Parathyroid adenoma (tissue), 2 donors: ENCODE results near the gene FN3KRP.

Source experiments
- H2AFZ ChIP-seq: fragments of 300-600 bp; sonication (generic); one replicate; pipeline ENCODE4 v1.7.0; 2017; ENCODE audit warnings: antibody characterized with exemption, mild to moderate bottlenecking
- H3K27ac ChIP-seq: fragments of 300-600 bp; sonication (generic); one replicate; pipeline ENCODE4 v1.7.0; 2017
- H3K27me3 ChIP-seq: fragments of 300-600 bp; sonication (generic); one replicate; pipeline ENCODE4 v1.7.0; 2017; ENCODE audit warnings: low read length; ENCODE audit not compliant: control insufficient read depth, insufficient read depth
- H3K36me3 ChIP-seq: fragments of 300-600 bp; sonication (generic); one replicate; pipeline ENCODE4 v1.7.0; 2017; ENCODE audit warnings: low read length; ENCODE audit not compliant: control insufficient read depth, insufficient read depth
- H3K4me1 ChIP-seq: fragments of 300-600 bp; sonication (generic); one replicate; pipeline ENCODE4 v1.7.0; 2017; ENCODE audit warnings: control low read depth
- H3K4me2 ChIP-seq: fragments of 300-600 bp; sonication (generic); one replicate; pipeline ENCODE4 v1.7.0; 2017; ENCODE audit warnings: low read length
- H3K4me3 ChIP-seq: fragments of 300-600 bp; sonication (generic); one replicate; pipeline ENCODE4 v1.7.0; 2017; ENCODE audit warnings: low read depth, low read length
- H3K79me2 ChIP-seq: fragments of 300-600 bp; sonication (generic); one replicate; pipeline ENCODE4 v1.7.0; 2017; ENCODE audit warnings: control low read depth
- H3K9ac ChIP-seq: fragments of 300-600 bp; sonication (generic); one replicate; pipeline ENCODE4 v1.7.0; 2017; ENCODE audit warnings: mild to moderate bottlenecking
- H3K9me3 ChIP-seq: fragments of 300-600 bp; sonication (generic); one replicate; pipeline ENCODE4 v1.7.0; 2017; ENCODE audit warnings: low read length; ENCODE audit not compliant: control insufficient read depth
- TF ChIP-seq, protein P1 (sequence below): fragments of 300-600 bp; sonication (generic); IDR thresholded peaks from one replicate; pipeline ENCODE4 v1.7.0; 2017; ENCODE audit warnings: antibody characterized with exemption, mild to moderate bottlenecking
- donor health status: primary hyperparathyroidism.

Gene FN3KRP

DNA sequence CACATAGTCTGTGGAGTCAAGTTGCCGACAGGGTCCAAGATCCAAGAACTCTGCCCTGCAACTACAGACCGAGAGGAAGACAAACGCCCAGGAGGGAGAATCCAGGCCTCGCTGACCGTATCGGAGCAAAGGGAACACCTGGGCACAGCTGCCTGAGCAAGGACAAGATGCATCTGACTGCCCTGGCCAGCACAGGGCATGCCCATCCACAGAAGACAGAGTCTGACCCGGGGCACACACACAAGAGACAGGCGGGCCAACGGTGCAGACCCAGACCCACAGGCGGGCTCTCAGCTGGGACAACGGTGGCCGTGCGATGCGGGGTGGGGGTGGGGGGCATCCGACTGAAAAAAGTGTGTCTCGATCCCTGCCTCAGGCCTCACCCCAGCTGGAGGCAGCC, 24.2 kb upstream of the FN3KRP start:
- H3K4me3 ChIP-seq: no peak overlapping the region
- no peak overlapping the region for H2AFZ ChIP-seq
- TF ChIP-seq, protein P1, sequence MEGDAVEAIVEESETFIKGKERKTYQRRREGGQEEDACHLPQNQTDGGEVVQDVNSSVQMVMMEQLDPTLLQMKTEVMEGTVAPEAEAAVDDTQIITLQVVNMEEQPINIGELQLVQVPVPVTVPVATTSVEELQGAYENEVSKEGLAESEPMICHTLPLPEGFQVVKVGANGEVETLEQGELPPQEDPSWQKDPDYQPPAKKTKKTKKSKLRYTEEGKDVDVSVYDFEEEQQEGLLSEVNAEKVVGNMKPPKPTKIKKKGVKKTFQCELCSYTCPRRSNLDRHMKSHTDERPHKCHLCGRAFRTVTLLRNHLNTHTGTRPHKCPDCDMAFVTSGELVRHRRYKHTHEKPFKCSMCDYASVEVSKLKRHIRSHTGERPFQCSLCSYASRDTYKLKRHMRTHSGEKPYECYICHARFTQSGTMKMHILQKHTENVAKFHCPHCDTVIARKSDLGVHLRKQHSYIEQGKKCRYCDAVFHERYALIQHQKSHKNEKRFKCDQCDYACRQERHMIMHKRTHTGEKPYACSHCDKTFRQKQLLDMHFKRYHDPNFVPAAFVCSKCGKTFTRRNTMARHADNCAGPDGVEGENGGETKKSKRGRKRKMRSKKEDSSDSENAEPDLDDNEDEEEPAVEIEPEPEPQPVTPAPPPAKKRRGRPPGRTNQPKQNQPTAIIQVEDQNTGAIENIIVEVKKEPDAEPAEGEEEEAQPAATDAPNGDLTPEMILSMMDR: no peak
- peaks cover 21% of the 10 kb centered on the region for H3K79me2 ChIP-seq
- no peak overlapping the region for H3K27ac ChIP-seq
- H3K27me3 ChIP-seq: no peaks in the 10 kb centered on the region
- no peak overlapping the region for H3K4me2 ChIP-seq
- no peaks in the 10 kb centered on the region for H3K36me3 ChIP-seq
- no peaks in the 10 kb centered on the region for H3K9me3 ChIP-seq
- no peaks in the 10 kb centered on the region for H3K4me1 ChIP-seq
- H3K9ac ChIP-seq: no peak overlapping the region

DNA sequence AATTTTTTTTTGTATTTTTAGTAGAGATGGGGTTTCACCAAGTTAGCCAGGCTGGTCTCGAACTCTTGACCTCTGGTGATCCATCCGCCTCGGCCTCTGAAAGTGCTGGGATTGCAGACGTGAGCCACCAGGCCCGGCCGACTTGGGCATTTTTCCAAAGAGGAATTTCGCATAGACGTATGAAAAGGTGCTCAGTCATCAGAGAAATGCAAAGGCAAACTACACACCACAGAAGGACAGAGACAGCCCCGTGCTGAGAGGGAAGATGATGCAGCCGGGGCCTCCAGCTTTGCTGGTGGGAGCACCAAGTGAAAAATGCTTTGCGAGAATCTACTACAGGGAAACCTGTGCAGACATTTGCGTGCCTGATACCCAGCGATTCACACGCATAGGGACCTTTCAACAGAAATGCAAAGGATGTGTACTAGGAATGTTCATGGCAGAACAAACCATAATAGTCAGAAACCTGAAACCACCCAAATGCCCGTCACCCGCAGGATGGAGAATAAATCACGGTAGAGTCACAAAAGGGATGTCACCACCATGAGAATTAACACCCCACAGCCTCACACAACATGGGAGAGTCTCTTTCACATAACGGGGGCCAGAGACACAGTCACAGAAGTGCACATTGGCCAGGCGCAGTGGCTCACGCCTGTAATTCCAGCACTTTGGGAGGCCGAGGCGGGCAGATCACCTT, 23.2 kb upstream of the FN3KRP start:
- H3K27ac ChIP-seq: no peak overlapping the region
- no peaks in the 10 kb centered on the region for H3K36me3 ChIP-seq
- H3K4me2 ChIP-seq: no peak overlapping the region
- H3K9me3 ChIP-seq: no peaks in the 10 kb centered on the region
- no peaks in the 10 kb centered on the region for H3K4me1 ChIP-seq
- TF ChIP-seq, protein P1: no peak
- H3K9ac ChIP-seq: no peak overlapping the region
- no peaks in the 10 kb centered on the region for H3K27me3 ChIP-seq
- peaks cover 23% of the 10 kb centered on the region for H3K79me2 ChIP-seq
- H2AFZ ChIP-seq: no peak overlapping the region
- no peak overlapping the region for H3K4me3 ChIP-seq

DNA sequence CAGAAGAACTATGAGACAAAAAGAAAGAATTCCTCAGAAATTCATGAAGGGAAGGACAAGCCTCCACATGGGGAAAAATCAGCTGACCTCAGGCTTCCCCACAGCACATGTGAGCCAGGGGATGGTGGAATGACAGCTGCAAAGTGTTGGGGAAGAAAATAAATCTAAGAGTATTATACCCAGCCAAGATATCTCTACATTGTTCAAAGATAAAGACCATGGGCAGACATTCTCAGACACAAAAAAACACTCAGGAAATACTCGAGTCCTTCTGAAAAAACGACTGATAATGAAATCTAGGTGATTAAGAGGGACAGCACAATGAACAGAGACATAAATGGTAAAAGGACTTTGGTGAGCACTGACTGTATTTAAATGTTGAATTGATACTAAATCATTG, 21.9 kb upstream of the FN3KRP start:
- no peak overlapping the region for H3K9ac ChIP-seq
- H3K27me3 ChIP-seq: no peaks in the 10 kb centered on the region
- no peak overlapping the region for H2AFZ ChIP-seq
- no peaks in the 10 kb centered on the region for H3K9me3 ChIP-seq
- no peaks in the 10 kb centered on the region for H3K4me1 ChIP-seq
- TF ChIP-seq, protein P1: no peak
- no peak overlapping the region for H3K4me3 ChIP-seq
- H3K4me2 ChIP-seq: no peak overlapping the region
- peaks cover 21% of the 10 kb centered on the region for H3K79me2 ChIP-seq
- no peak overlapping the region for H3K27ac ChIP-seq
- H3K36me3 ChIP-seq: no peaks in the 10 kb centered on the region

DNA sequence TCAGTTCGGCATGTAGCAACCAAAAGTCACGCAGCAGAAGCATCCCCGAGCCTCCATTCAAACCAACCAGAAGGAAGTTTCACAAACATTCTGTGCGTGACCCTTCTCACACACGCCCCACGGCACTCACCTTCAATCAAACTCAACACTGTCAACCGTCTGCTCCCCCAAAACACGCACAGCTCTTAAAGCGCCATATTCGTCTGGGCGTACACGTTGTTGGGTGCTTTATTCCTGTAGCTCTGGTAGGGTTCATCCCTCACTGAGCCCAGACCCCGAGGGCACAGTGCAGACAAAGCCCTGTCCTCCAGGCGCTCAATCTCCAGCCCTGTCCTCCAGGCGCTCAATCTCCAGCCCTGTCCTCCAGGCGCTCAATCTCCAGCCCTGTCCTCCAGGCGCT, 20.2 kb upstream of the FN3KRP start:
- Histone ChIP-seq H3K36me3 (no peaks in the 10 kb centered on the region), H3K4me1 (no peaks in the 10 kb centered on the region), H3K27ac (no peak overlapping the region)

More for the DNA sequence above, 20.2 kb upstream of the FN3KRP start:
- Histone ChIP-seq H3K79me2 (peaks cover 18% of the 10 kb centered on the region), H3K27me3 (no peaks in the 10 kb centered on the region), H3K9me3 (no peaks in the 10 kb centered on the region), H2AFZ (no peak overlapping the region), H3K4me2 (no peak overlapping the region), H3K4me3 (no peak overlapping the region), H3K9ac (no peak overlapping the region)
- TF ChIP-seq, protein P1: no peak
